Measurements from ENCODE around the gene CRYGN. TPM values are rescaled to one million over a fixed set of nuclear protein-coding genes. Genes with fewer than 3 reads are reported as not detected.

The CRYGN gene
- total and polyA plus RNA-seq, 2 experiments from 2014 or later, result 0.59 to 1.5 TPM

- H3K79me2 ChIP-seq (replicated peaks; ENCODE audit: insufficient read depth), result no peaks in the 10 kb centered on the region
- H3K36me3 ChIP-seq (ENCODE audit: insufficient read depth), result no peaks in the 10 kb centered on the region
- Mint-ChIP-seq H3K27ac (no peak overlapping the region), H3K9me3 (no peaks in the 10 kb centered on the region), H3K27me3 (ENCODE audit: insufficient read depth, low read depth, poor library complexity) (peaks cover 12% of the 10 kb centered on the region), H3K4me1 (peaks cover 10% of the 10 kb centered on the region), H3K36me3 (ENCODE audit: low read depth) (no peaks in the 10 kb centered on the region; the same call in 2 of the 3 replicates), H3K4me3 (no peak overlapping the region)
- peaks cover 10% of the 10 kb centered on the region; the same call in 1 of the 2 replicates for H3K27me3 ChIP-seq (ENCODE audit: insufficient read depth)
- no peak overlapping the region for H3K4me2 ChIP-seq
- no peaks in the 10 kb centered on the region for H3K9me2 ChIP-seq (ENCODE audit: insufficient read depth)
- H3K4me3 ChIP-seq, result no peak overlapping the region
- no peak overlapping the region for H3K27ac ChIP-seq (ENCODE audit: low read depth)
- H3F3A ChIP-seq (replicated peaks; ENCODE audit: low read depth), result peaks cover 8% of the 10 kb centered on the region
- no peak for ATAC-seq
- no peaks in the 10 kb centered on the region for H4K20me1 ChIP-seq (replicated peaks; ENCODE audit: insufficient read depth)
- no peak overlapping the region for H2AFZ ChIP-seq
- TF ChIP-seq NANOG (IDR thresholded peaks at IDR 0.05; ENCODE audit: borderline replicate concordance) (no peak), EZH2phosphoT487 (IDR thresholded peaks at IDR 0.05; ENCODE audit: unreplicated experiment) (no peak), ZNF331 (CRISPR knock-in tag; IDR thresholded peaks at IDR 0.05; ENCODE audit: low read depth) (no peak), REST (IDR thresholded peaks at IDR 0.05; ENCODE audit: unreplicated experiment) (no peak), JUNB (IDR thresholded peaks at IDR 0.05; ENCODE audit: unreplicated experiment) (no peak), STAT1 (IDR thresholded peaks at IDR 0.05; ENCODE audit: unreplicated experiment) (no peak), EZH2 (IDR thresholded peaks at IDR 0.05; ENCODE audit: low read depth, unreplicated experiment) (no peak), CTCF (conservative IDR thresholded peaks at IDR 0.05; ENCODE audit: low read depth in 2 of 2) (no peak), ZNF462 (CRISPR knock-in tag; IDR thresholded peaks at IDR 0.05) (no peak), CREB1 (CRISPR knock-in tag; IDR thresholded peaks at IDR 0.05; ENCODE audit: low read depth) (no peak), ETS1 (IDR thresholded peaks at IDR 0.05) (no peak), ZNF114 (CRISPR knock-in tag; IDR thresholded peaks at IDR 0.05) (no peak), POLR2AphosphoS5 (IDR thresholded peaks at IDR 0.05; ENCODE audit: low read depth) (no peak)
- no peak for DNase-seq (ENCODE audit: low spot score)
- peaks cover 9% of the 10 kb centered on the region for H3K4me1 ChIP-seq (ENCODE audit: insufficient read depth)
Measured at GRCh38 chr7:151435103-151435916, 4.6 kb downstream of the CRYGN start.

Data from GM23338 (cell line).